Measurements from ENCODE around the gene LYZL1.

Gene LYZL1

DNA sequence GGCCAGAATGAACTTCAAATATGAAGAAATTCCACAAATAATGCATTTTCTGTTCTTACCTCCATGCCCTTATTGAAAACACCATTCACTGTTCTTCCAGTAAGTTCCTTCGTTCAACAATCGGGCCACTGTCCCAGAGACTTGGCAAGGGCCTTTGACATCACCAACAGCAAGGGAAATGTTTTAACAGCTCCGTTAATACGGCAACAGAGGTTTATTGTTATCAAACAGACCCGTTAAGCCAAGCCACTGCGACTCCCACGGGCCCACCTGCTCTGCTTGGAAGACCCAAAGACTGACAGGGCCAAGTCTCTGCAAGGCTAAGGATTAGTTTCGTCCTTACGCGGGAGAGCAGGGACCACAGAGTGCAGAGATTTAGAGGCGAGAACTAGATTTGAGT lies 43.4 kb upstream of the LYZL1 start:
- TF ChIP-seq, protein P1, sequence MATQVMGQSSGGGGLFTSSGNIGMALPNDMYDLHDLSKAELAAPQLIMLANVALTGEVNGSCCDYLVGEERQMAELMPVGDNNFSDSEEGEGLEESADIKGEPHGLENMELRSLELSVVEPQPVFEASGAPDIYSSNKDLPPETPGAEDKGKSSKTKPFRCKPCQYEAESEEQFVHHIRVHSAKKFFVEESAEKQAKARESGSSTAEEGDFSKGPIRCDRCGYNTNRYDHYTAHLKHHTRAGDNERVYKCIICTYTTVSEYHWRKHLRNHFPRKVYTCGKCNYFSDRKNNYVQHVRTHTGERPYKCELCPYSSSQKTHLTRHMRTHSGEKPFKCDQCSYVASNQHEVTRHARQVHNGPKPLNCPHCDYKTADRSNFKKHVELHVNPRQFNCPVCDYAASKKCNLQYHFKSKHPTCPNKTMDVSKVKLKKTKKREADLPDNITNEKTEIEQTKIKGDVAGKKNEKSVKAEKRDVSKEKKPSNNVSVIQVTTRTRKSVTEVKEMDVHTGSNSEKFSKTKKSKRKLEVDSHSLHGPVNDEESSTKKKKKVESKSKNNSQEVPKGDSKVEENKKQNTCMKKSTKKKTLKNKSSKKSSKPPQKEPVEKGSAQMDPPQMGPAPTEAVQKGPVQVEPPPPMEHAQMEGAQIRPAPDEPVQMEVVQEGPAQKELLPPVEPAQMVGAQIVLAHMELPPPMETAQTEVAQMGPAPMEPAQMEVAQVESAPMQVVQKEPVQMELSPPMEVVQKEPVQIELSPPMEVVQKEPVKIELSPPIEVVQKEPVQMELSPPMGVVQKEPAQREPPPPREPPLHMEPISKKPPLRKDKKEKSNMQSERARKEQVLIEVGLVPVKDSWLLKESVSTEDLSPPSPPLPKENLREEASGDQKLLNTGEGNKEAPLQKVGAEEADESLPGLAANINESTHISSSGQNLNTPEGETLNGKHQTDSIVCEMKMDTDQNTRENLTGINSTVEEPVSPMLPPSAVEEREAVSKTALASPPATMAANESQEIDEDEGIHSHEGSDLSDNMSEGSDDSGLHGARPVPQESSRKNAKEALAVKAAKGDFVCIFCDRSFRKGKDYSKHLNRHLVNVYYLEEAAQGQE (IDR thresholded peaks at IDR 0.05; ENCODE audit: insufficient replicate concordance, low read depth) = no peak
- TF ChIP-seq GABPA (IDR thresholded peaks at IDR 0.05; ENCODE audit: low read depth) (no peak), POLR2AphosphoS5 (IDR thresholded peaks at IDR 0.05; ENCODE audit: low read depth) (no peak)
- Histone ChIP-seq H3K27ac (replicated peaks) (no peak overlapping the region), H3K4me3 (replicated peaks; ENCODE audit: insufficient read depth, low read length) (no peak overlapping the region), H3K27me3 (ENCODE audit: insufficient read depth, poor library complexity, severe bottlenecking) (no peaks in the 10 kb centered on the region)
- DNase-seq (ENCODE audit: low read depth in 1 of 2, low spot score in 1 of 2) = no peak

DNA sequence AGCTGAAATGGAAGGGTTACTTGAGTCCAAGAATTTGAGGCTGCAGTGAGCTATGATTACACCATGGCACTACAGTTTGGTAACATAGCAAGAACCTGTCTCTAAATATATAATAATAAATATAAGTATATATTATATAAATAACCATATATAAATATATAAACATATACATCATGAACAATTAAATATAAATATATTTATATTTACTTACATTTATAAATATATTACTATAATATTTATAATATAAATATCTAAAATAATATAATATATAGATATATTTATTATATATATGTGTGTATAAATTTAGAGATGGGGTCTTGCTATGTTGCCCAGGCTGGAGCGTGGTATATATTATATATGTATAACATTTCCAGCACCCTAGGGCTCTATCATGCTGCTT lies 42.4 kb upstream of the LYZL1 start:
- TF ChIP-seq, protein P2, sequence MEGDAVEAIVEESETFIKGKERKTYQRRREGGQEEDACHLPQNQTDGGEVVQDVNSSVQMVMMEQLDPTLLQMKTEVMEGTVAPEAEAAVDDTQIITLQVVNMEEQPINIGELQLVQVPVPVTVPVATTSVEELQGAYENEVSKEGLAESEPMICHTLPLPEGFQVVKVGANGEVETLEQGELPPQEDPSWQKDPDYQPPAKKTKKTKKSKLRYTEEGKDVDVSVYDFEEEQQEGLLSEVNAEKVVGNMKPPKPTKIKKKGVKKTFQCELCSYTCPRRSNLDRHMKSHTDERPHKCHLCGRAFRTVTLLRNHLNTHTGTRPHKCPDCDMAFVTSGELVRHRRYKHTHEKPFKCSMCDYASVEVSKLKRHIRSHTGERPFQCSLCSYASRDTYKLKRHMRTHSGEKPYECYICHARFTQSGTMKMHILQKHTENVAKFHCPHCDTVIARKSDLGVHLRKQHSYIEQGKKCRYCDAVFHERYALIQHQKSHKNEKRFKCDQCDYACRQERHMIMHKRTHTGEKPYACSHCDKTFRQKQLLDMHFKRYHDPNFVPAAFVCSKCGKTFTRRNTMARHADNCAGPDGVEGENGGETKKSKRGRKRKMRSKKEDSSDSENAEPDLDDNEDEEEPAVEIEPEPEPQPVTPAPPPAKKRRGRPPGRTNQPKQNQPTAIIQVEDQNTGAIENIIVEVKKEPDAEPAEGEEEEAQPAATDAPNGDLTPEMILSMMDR (IDR thresholded peaks at IDR 0.05; ENCODE audit: insufficient read depth, low read length) = no peak
- TF ChIP-seq, protein P1 (IDR thresholded peaks at IDR 0.05; ENCODE audit: insufficient replicate concordance, low read depth) = no peak
- no peak for TF ChIP-seq SPI1 (IDR thresholded peaks at IDR 0.05; ENCODE audit: borderline replicate concordance, low read depth)
- no peak for TF ChIP-seq GABPA (IDR thresholded peaks at IDR 0.05; ENCODE audit: low read depth)
- no peak for TF ChIP-seq POLR2AphosphoS5 (IDR thresholded peaks at IDR 0.05; ENCODE audit: low read depth)
- no peaks in the 10 kb centered on the region for H3K27me3 ChIP-seq (ENCODE audit: insufficient read depth, poor library complexity, severe bottlenecking)
- H3K27ac ChIP-seq (replicated peaks) = no peak overlapping the region
- no peak for DNase-seq (ENCODE audit: low read depth in 1 of 2, low spot score in 1 of 2)
- H3K4me3 ChIP-seq (replicated peaks; ENCODE audit: insufficient read depth, low read length) = no peak overlapping the region

DNA sequence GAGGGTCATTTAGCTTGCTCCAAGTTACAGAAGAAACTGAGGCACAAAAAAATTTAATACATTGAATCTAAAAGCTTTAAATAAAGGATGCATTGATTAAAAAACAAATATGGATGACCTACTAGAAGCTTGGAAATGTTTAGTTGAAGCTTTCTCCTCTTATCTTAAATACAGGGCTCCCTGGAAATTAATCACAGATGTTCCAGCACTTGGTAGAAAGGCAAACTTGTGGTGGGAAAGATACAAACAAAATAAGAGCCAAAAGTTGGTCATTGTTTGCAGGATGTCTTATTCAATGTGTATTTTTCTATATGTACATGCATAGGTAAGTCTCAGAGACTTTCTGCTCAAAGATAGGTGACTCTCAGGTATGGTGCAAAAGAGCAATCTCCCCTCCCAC lies 40.7 kb upstream of the LYZL1 start:
- no peak for DNase-seq (ENCODE audit: low read depth in 1 of 2, low spot score in 1 of 2)
- TF ChIP-seq, protein P2 (IDR thresholded peaks at IDR 0.05; ENCODE audit: insufficient read depth, low read length) = no peak
- TF ChIP-seq, protein P1 (IDR thresholded peaks at IDR 0.05; ENCODE audit: insufficient replicate concordance, low read depth) = no peak
- TF ChIP-seq SPI1 (IDR thresholded peaks at IDR 0.05; ENCODE audit: borderline replicate concordance, low read depth) (no peak), POLR2AphosphoS5 (IDR thresholded peaks at IDR 0.05; ENCODE audit: low read depth) (no peak), GABPA (IDR thresholded peaks at IDR 0.05; ENCODE audit: low read depth) (no peak)

DNA sequence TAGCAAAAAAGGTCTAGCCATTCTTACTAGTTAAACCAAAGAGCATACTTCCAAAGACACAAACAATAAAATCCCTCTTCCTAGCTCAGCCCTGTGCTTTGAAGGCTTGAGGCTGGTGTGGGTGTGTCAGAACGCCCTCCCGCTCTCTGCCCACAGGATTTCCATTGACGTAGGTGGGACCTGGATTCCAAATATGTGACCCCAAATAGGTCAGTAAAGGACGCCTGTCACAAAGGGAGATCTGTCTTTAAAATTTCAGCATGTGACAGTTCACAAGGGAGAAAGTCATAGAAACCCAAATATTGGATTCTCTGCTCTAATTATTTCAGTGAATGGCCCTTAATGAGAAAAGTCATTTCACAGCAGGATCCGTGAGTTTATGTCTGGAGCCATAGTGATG lies 39.9 kb upstream of the LYZL1 start:
- Histone ChIP-seq H3K27me3 (ENCODE audit: insufficient read depth, poor library complexity, severe bottlenecking) (no peaks in the 10 kb centered on the region), H3K4me3 (replicated peaks; ENCODE audit: insufficient read depth, low read length) (no peak overlapping the region), H3K27ac (replicated peaks) (no peak overlapping the region)
- TF ChIP-seq, protein P2 (IDR thresholded peaks at IDR 0.05; ENCODE audit: insufficient read depth, low read length) = no peak
- TF ChIP-seq SPI1 (IDR thresholded peaks at IDR 0.05; ENCODE audit: borderline replicate concordance, low read depth) = no peak
- no peak for TF ChIP-seq POLR2AphosphoS5 (IDR thresholded peaks at IDR 0.05; ENCODE audit: low read depth)
- no peak for TF ChIP-seq GABPA (IDR thresholded peaks at IDR 0.05; ENCODE audit: low read depth)
- TF ChIP-seq, protein P1 (IDR thresholded peaks at IDR 0.05; ENCODE audit: insufficient replicate concordance, low read depth) = no peak
- DNase-seq (ENCODE audit: low read depth in 1 of 2, low spot score in 1 of 2) = no peak

More for the DNA sequence above, 40.7 kb upstream of the LYZL1 start:
- H3K27ac ChIP-seq (replicated peaks) = no peak overlapping the region
- no peak overlapping the region for H3K4me3 ChIP-seq (replicated peaks; ENCODE audit: insufficient read depth, low read length)
- no peaks in the 10 kb centered on the region for H3K27me3 ChIP-seq (ENCODE audit: insufficient read depth, poor library complexity, severe bottlenecking)

Measured in HL-60 (cell line).